NB4 (cell line): ENCODE results near the gene SCAMP3.

Experiments used
- CTCF ChIP-seq: IDR thresholded peaks from one replicate; pipeline ENCODE4 v1.5.1; 2012; ENCODE audit warnings: low read depth, low read length
- MAX ChIP-seq: IDR thresholded peaks from 2 replicates; pipeline ENCODE4 v1.6.1; 2011; ENCODE audit warnings: low read depth, low read length
- MYC ChIP-seq: IDR thresholded peaks from 2 replicates; pipeline ENCODE4 v1.6.1; 2011; ENCODE audit warnings: low read depth, low read length
- POLR2A ChIP-seq: IDR thresholded peaks from 2 replicates; pipeline ENCODE4 v1.6.1; 2011; ENCODE audit warnings: mild to moderate bottlenecking; ENCODE audit not compliant: insufficient read length; ENCODE audit errors: extremely low read depth

- TF ChIP-seq CTCF (peak; percentile 32), MYC (no peak), MAX (peak; percentile 59), POLR2A (no peak)
Measured at GRCh38 chr1:155307247-155307740, 45.1 kb upstream of the SCAMP3 start.
